ENCODE data around the gene PRSS33.

PRSS33 gene

DNA sequence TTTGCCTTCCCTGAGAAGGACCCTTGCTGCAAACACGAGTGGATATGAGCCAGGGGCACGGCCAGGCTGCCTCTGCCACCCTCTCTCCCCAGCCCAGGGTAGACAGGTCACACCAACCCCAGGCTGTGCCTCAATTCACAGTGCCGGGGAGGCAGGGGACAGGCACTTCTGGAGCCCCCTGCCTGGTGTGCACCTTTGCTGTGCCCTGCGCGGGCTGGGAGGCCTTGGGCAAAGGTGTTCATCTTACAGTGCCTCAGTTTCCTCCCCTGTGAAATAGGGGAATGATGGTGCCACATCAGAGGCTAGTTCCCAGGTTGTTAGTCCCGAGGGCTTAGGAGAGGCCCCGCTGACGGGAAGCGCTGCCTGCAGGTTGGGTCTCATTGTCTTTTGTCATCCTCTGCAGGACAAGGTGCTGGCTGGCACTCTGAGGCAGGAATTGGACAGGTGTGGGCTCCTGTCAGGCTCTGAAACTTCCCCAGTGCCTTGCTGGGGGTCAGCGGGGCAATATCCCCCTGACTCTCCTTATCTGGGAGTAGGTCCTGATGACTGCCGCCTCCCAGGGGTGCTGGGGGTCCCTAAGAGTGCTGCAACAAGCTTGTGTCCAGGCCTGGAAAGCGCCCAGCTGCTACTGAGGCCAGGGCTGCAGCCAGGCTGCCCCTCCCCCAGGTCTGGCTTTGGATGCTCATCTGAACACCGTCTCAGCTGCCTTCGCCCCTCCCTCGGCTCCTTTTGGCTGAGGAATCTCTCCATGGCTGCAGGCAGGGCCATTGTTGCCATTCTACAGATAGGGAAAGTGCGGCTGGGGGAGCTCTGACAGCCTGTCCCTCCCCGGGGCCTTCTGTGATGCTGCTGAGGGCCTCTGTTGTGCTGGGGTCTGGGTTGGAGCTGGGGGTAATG is 32.8 kb upstream of the PRSS33 start:
- DNase-seq: no peak

DNA sequence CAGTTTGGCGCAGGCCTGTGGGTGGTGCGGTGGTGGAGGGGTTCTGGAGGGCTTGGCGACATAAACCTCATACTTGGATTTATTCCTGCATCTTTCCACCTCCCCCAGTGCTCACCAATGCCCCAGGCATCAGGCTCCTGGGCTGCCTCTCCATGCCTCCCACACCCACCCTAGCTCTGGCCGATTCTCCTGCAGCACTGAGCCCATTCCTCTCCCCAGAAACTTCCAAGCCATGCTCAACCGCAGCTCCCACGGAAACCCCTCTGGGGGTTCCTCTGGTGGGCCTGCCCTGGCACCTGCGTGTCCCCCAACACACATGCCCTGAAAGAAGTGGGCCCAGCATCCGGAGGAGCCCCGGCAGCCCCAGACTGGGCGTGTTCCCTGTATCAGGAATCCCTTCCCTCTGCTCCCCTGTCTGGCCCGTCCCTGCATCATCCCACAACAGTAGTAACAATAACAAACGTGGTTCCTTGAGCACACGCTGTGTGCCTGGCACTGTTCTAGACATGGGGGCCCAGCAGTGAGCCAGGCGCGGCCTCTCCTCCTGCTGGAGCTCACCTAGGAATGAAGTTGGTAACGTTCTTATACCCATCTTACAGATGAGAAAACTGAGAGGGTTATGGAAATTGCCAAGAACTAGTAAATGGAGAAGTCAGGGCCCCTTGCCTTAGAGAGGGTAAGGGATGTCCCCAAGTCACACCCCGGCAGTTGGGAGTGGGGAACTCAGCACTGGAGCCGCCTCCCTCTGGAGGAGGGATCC is 32.0 kb upstream of the PRSS33 start:
- DNase-seq: no peak

DNA sequence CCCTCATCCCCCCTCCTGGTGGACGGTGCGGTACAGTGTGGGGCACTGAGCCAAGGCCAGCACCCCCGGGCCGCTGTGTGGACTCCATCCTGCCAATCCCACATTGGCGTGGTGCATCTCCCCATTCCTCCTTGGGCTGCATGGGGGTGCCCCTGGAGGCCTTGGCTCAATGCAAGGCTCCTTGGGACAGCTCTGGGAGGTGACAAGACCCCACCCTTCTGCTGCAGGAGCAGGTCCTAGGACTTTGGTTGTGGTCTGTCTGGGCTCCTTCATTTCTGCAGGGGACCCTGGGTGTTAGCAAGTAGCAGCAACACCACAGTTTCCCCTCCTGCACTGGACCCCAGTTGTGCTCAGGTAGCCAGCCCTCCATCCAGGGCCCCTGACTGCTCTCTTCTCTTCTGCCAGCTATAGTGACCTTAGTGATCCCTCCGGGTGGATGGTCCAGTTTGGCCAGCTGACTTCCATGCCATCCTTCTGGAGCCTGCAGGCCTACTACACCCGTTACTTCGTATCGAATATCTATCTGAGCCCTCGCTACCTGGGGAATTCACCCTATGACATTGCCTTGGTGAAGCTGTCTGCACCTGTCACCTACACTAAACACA is 31.0 kb upstream of the PRSS33 start:
- DNase-seq: no peak

DNA sequence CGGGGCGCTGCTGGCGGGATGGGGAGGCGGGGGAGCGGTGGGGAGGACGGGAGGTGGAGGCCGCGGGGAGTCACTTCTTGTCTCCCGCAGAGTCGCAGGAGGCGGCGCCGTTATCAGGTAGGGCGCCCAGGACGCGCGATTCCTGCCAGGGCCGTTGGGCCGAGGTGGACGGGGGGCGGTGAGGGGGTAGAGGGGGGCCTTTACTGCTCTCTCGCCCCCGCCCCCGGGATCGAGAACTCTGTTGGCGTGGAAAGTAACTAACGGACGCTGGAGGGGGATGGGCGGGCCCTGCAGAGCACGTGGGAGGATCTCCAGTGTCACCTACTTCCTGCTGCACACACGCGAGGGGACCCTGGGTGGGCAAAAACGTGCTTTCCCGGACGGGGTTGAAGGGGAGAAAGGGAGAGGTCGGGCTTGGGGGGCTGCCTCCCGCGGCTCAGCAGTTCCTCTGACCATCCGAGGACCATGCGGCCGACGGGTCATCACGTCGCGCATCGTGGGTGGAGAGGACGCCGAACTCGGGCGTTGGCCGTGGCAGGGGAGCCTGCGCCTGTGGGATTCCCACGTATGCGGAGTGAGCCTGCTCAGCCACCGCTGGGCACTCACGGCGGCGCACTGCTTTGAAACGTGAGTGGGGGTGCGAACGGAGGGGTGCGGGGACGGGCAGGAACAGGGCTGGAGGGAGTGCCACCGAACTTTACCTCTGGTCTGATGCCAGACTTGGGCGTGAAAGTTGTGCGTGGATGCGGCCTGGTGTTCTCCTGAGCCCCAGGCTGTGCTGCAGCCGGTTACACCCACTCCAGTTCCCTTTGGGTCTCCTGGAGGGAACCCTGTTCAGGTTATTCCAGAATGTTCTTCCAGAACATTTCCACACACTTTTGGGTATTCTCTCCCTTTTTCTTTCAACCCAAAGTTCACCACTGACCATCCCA is 30.2 kb upstream of the PRSS33 start:
- peak in 1 of 2 donors; percentile 10 for DNase-seq

DNA sequence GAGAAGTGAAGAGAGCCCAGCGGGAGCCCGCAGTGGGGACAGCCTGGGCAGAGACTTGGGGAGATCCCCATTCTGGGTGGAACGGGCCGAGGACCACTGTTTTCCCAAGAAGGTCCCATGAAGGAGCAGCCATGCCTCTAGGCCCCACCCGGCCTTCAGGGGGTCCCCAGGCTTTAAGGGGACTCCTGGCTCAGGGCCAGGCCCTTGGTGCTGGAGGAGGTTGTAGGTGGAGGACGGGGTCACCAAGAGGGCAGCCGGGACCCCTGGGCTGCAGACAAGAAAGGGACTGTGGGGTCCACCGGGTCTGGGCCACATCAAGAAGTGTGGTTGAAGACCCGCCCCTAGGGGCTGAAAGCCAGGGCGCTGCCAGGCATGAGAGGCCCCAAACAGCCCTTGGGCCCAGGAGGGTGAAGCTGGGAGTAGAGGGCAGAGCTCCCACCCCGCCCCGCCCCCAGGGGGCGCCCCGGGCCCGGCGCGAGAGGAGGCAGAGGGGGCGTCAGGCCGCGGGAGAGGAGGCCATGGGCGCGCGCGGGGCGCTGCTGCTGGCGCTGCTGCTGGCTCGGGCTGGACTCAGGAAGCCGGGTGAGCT is 29.5 kb upstream of the PRSS33 start, which contains the start of gene PRSS21:
Gene PRSS21, plus strand, starts transcription at position 487 of the 589 bp plus-strand sequence. Its CDS starts 32 bp downstream, at position 519.
- DNase-seq: peak in 1 of 2 donors; percentile 22

DNA sequence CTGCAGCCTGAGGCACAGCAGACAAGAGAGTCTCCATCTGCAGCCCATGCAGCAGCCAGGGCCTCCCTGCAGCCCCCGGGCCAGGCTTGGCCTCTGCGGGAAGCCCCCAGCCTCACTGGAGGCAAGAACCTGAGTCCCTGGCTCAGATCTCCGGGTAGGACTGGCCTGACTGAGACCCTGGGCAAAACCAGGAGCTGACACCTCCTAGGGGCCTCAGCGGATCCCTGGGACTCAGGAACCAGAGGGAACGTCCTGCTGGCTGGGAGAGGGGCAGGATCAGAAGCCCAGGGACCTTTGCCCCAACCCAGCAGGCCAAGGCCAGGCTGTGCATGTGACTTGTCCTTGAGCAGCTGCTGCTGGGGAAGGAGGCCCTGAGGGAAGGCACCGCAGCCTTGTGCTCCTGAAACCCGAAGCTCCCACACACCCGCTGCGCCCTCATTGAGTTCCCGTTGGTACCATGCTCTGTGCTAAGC is 28.0 kb upstream of the PRSS33 start:
- DNase-seq: no peak

DNA sequence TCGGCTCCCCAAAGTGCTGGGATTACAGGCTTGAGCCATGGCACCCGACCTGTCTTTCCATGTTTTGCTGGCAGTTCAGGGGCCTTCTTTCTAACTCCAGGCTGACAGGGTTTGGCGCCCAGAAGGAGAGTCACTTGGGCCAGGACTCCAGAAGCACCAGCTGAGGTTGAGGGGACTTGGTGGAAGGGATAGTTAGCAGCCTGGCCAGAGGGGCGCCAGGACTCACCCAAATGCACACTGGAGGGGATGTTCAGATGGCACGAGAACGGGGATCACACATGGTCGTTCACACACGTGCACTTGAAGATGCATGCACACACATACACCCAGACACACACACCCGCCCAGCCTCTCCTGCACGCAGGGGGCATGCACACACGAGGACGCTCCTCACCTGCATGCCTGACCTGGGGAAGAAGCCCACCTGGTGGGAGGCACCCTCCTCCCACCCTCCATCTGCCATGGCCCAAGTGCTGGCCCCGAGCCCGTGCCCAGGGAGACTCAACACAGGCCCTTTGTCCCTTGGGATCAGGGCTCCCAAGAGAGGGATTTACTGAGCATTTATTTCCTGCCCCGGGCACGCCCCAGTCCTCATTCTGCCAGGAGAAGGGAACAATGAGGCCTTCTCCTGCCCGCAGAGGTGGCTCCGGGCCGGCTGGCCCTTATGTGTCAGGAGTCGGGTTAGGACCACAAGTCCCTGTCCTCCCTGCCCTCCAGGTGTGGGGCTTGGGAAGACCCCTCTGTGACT is 27.4 kb upstream of the PRSS33 start:
- DNase-seq: no peak

DNA sequence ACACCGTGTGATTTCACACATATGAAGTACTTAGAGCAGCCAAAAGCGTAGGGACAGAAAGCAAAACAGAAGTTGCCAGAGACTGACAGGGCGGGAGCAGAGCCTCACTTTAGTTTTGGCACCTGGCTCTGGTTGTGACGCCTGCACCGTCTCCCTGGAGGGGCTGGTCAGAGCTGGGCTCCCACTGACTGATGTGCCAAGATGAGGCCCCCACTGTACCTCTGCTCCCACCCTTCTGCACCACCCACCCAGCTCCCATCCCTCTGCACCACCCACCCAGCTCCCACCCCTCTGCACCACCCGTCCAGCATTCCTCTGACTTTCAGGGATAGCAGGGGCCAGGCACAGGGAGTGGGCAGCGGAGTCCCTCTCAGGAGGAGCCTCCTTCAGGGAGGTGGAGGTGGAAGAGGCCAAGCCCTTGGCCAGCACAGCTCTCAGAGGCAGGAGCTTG is 26.4 kb upstream of the PRSS33 start:
- DNase-seq: no peak

DNA sequence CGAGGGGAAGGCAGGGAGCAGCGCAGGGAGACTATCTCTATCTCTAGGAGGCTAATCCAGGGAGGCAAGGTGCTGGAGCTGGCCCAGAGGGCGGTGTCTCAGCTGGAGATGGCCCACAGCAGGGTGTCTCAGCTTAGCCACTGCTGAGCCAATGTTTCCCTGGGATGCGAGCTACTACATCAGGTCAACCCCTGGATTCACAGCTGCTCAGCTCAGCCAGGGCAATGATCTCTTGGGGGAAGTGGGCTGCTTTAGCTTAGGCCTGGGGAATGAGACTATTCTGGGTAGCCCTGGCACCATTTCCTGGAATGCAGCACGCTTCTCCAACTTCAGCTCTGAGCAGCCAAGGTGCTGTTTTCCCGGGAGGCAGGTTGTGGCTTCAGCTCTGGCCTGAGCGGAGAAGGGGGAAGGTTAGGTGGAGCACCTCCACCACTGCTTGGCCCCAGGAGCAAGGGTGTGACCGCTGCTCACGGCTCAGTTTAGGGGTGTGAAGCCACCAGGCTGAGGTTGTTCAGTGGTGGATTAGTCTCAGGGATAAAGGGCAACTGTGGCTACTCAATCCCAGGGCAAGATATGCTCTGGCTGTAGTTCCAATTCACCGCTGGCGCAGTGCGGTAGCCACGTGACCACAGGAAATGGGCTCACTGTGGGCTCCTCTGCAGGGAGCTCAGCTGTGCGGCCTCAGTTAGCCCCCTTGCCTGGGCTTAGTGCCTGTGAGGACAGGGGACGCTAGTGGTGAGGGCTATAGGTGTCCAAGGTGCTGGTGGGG is 24.5 kb upstream of the PRSS33 start:
- no peak for DNase-seq

DNA sequence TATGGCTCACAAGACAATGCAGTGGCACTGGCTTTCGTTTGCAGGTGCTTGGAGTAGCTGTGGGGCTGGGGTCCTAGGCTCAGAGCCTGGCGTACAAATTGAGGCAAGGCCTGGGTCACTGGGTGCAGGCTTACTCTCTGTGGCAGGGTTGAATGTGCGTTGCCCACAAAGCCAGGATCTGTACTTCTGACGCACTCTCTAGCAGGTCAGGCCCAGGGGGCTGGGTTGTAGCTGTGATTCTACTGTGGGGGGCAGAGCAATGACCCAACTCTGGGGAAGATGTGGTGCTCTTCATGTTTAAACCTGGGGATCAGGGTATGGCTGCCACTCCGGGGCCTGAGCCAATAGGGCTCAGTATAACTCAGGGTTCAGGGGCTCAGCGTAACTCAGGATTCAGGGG is 23.3 kb upstream of the PRSS33 start:
- DNase-seq: no peak

DNA sequence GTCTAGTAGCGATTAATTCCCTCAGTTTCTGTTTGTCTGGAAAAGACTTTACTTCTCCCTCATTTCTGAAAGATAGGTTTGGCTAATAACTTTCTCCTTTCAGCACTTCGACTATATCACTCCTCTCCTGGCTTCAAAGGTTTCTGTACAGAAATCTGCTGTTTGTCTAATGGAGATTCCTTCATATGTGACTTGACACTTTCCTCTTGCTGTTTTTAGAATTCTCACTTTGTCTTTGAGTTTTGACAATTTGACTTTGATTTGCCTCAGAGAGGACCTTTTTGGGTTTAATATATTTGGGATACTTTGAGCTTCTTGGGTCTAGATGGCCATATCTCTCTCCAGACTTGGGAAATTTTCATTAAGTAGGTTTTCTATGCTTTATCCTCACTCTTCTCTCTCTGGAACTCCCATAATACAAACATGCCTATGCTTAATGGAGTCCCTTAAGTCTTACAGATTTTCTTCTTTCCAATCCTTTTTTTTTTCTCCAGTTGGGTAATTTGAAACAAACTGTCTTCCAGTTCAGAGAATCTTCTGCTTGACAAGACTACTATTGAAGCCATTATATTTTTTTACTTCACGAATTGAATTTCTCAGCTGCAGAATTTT is 21.9 kb upstream of the PRSS33 start:
- no peak for DNase-seq

DNA sequence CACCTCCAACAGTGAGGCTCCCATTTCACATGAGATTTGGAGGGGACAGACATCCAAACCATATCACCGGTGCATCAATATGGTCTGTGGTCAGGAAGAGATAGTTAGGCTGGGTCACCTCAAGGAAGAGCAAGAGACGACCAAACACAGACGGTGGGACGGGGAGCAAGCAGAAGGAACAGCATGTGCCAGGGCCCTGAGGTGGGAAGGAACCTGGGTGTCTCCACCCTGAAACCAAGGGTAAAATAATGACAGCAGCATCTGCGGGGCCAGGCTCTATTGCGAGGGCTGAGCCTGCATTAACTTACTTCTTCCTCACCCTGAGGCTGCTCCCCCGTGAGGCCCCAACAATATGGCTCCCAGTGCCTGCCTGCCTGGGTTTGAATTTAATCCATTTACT is 20.8 kb upstream of the PRSS33 start:
- no peak for DNase-seq

DNA sequence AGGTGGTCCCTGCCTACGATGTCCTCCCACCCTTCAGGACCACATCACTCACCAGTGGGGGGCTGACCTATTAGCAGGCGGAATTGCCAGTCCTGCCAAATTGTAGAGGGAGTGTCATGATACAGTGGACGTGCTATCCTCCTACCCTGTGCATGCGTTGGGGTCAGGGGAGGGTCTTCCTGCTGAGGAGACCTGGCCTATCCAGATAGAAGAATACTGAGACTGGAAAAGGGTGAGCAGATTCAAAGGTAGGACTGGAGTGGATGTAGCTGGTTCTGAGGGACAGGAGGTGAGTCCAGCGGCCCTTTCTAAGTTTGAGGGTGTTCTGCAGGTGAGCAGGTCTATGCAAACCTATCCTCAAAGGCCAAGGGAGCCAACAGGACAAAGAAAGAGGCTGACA is 18.9 kb upstream of the PRSS33 start:
- DNase-seq: no peak

DNA sequence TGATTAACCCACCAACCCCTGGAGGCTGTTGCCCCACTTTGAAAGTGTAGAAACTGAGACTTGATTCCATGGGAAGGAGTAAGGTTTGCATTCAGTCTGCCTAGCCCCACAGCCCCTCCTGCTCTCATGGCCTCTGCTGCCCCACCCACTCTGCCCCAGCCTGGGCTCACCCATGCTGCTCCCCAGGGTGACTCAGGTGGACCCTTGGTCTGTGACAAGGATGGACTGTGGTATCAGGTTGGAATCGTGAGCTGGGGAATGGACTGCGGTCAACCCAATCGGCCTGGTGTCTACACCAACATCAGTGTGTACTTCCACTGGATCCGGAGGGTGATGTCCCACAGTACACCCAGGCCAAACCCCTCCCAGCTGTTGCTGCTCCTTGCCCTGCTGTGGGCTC is 17.4 kb upstream of the PRSS33 start:
- no peak for DNase-seq

DNA sequence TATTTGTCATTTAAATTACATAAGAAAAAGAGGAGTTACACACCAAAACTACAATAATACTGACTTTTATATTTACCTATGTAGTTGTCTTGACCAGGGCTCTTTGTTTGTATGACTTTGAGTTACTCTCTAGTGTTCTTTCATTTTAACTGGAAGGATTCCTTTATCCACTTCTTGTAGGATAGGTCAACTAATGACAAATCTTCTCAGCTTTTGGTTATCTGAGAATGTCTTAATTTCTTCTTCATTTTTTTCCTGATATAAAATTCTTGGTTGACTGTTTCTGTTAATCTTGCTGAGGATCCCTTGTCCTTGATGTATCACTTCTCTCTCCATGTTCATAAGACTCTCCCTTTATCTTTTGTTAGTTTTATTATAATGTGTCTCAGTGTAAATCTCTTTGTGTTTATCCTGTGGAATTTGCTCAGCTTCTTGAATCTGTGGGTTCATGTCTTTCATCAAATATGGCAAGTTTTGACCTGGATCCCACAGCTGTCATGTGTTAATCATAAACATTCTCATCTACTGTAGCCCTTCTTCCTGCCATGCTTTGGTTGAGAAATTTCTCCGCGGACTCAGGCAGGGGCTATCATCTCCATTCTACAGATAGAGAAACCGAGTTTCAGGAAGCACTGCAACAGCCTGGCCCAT is 16.3 kb upstream of the PRSS33 start:
- no peak for DNase-seq

DNA sequence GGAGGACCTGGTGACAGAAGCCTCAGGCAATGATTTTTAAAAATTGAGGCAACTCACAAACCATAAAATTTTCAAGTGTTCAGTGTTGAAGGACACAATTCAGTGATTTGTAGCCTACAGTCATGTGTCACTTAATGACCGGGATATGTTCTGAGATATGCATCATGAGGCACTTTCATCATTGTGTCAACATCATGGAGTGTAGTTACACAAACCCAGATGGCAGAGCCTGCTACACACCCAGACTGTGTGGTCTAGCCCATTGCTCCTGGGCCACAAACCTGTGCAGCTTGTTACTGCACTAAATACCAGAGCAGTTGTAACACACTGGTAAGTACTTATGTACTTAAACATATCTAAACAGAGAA is 12.5 kb upstream of the PRSS33 start:
- DNase-seq: no peak

DNA sequence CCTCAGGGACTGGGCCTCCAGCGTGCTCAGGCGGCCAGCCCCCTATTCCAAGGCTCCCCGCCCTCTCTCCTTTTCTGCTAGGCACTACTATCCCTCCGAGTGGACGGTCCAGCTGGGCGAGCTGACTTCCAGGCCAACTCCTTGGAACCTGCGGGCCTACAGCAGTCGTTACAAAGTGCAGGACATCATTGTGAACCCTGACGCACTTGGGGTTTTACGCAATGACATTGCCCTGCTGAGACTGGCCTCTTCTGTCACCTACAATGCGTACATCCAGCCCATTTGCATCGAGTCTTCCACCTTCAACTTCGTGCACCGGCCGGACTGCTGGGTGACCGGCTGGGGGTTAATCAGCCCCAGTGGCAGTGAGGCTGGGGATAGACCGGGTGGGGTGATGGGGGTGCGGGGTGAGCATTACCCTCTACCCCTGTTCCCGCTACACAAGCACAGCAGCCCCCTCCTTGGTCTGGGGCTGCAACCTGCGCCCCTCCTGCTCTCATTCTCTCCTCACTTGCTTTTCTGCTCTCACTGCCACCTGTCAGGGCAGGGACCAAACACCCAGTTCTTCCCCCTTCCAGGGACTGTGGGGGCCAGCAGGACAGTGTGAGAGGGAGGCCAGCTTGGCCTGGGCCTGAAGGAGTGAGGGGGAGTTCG is 12.0 kb upstream of the PRSS33 start:
- DNase-seq: no peak

DNA sequence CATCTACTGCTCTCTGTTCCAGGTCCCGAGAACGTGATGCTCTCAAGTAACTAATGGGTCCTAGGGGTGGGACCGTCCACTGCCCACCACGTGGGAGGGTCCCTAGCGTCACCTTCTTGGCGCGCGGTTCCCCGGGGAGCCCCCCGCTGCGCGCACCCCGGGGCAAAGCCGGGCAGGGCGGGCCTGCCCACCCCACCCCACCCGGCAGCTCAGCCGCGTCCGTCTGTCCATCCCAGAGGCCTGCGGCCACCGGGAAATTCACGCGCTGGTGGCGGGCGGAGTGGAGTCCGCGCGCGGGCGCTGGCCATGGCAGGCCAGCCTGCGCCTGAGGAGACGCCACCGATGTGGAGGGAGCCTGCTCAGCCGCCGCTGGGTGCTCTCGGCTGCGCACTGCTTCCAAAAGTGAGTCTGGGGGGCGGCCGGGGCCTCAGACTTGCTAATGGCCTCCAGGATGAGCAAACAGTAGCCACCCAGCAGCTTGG is 11.4 kb upstream of the PRSS33 start:
- no peak for DNase-seq

Data from activated CD4-positive, alpha-beta T cell treated with anti-CD3 and anti-CD28 coated beads for 4 hours (primary cell).